OCI-LY1 (cell line): ENCODE measurements around the gene EXD2.

ENCODE experiments used
- H2AFZ ChIP-seq: fragments of 200-600 bp; sonication (generic), shearing (Covaris generic); 2 replicates; pipeline ENCODE4 v1.6.0; 2014; ENCODE audit warnings: antibody characterized with exemption, mild to moderate bottlenecking, low read length
- H3F3A ChIP-seq: fragments of 200-600 bp; sonication (generic), shearing (Covaris generic); 2 replicates; pipeline ENCODE4 v1.6.0; 2014; ENCODE audit warnings: mild to moderate bottlenecking, antibody characterized with exemption, low read length, moderate library complexity; ENCODE audit not compliant: insufficient read depth
- H3K27ac ChIP-seq: fragments of 200-600 bp; sonication (generic); 2 replicates; pipeline ENCODE4 v1.5.1; 2014; ENCODE audit warnings: low read length, mixed run types, mild to moderate bottlenecking, low read depth; ENCODE audit not compliant: poor library complexity, severe bottlenecking
- H3K27me3 ChIP-seq: fragments of 200-600 bp; sonication (generic); 2 replicates; pipeline ENCODE4 v1.6.0; 2014; ENCODE audit warnings: antibody characterized with exemption, mild to moderate bottlenecking, low read length, moderate library complexity; ENCODE audit not compliant: insufficient read depth
- H3K36me3 ChIP-seq: fragments of 200-600 bp; sonication (generic); 2 replicates; pipeline ENCODE4 v1.6.1; 2014; ENCODE audit warnings: mild to moderate bottlenecking, antibody characterized with exemption, low read length, moderate library complexity, mixed read lengths; ENCODE audit not compliant: insufficient read depth
- H3K4me1 ChIP-seq: fragments of 200-600 bp; sonication (generic); 2 replicates; pipeline ENCODE4 v1.5.1; 2014; ENCODE audit warnings: mild to moderate bottlenecking, low read length, moderate library complexity; ENCODE audit not compliant: insufficient read depth, severe bottlenecking
- H3K4me2 ChIP-seq: fragments of 200-600 bp; sonication (generic), shearing (Covaris generic); 2 replicates; pipeline ENCODE4 v1.6.1; 2014; ENCODE audit warnings: low read length
- H3K4me3 ChIP-seq: fragments of 200-600 bp; sonication (generic); 2 replicates; pipeline ENCODE4 v1.5.1; 2014; ENCODE audit warnings: low read length, low read depth, mild to moderate bottlenecking, mixed read lengths; ENCODE audit not compliant: poor library complexity, severe bottlenecking
- H3K79me2 ChIP-seq: fragments of 200-600 bp; shearing (Covaris generic); 2 replicates; pipeline ENCODE4 v1.6.1; 2016; ENCODE audit warnings: mixed run types, low read length, mixed read lengths; ENCODE audit not compliant: insufficient read depth
- H3K9ac ChIP-seq: fragments of 200-600 bp; sonication (generic), shearing (Covaris generic); 2 replicates; pipeline ENCODE4 v1.6.1; 2014; ENCODE audit warnings: mild to moderate bottlenecking, low read length, mixed read lengths
- H3K9me2 ChIP-seq: fragments of 200-600 bp; sonication (generic), shearing (Covaris generic); 2 replicates; pipeline ENCODE4 v1.6.1; 2014; ENCODE audit warnings: low read depth, mild to moderate bottlenecking, low read length, mixed read lengths
- H3K9me3 ChIP-seq: fragments of 200-600 bp; shearing (Covaris generic); 2 replicates; pipeline ENCODE4 v1.6.1; 2014; ENCODE audit warnings: low read length, mixed read lengths
- H4K20me1 ChIP-seq: fragments of 200-600 bp; sonication (generic), shearing (Covaris generic); 2 replicates; pipeline ENCODE4 v1.6.0; 2016; ENCODE audit warnings: mild to moderate bottlenecking, low read length; ENCODE audit not compliant: insufficient read depth
- CTCF ChIP-seq: fragments of 200-600 bp; sonication (generic), shearing (Covaris generic); IDR thresholded peaks from 2 replicates; pipeline ENCODE4 v1.5.1; 2017; ENCODE audit warnings: mild to moderate bottlenecking, antibody characterized with exemption, low read length, moderate library complexity, mixed read lengths
- EZH2 ChIP-seq: fragments of 200-600 bp; sonication (generic), shearing (Covaris generic); IDR thresholded peaks from 2 replicates; pipeline ENCODE4 v1.8.0; 2017; ENCODE audit warnings: borderline replicate concordance, mixed run types, mild to moderate bottlenecking, antibody characterized with exemption, low read length, moderate library complexity, mixed read lengths

EXD2 gene

DNA sequence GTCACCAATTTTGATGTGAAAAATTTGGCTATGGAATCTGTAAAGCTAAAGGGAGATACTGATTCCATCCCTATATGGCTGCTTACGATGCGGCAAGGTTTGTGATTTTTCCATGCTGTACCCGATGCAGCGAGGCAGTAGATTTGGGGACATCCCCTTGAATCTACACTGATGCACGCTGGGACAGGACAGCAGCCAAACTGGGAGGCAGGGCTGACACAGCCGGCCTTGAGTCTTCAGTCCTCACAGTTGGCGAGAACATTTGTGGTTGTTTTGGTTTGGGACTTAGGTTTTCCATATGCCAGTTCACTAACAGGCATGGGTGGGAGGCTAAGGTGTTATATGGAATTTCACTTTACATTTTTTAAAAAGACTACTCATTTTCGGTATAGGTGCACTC, 72.5 kb downstream of the EXD2 start:
- no peak overlapping the region for H2AFZ ChIP-seq
- peaks cover 7% of the 10 kb centered on the region; the same call in 1 of the 2 replicates for H3K27me3 ChIP-seq
- no peaks in the 10 kb centered on the region for H3K4me1 ChIP-seq
- H3K9me2 ChIP-seq = no peaks in the 10 kb centered on the region
- H3K36me3 ChIP-seq = no peaks in the 10 kb centered on the region
- H3K4me3 ChIP-seq = no peak overlapping the region
- no peak overlapping the region for H3K9ac ChIP-seq
- H3F3A ChIP-seq = no peaks in the 10 kb centered on the region
- H4K20me1 ChIP-seq = no peaks in the 10 kb centered on the region
- H3K27ac ChIP-seq = no peak overlapping the region
- no peak overlapping the region for H3K4me2 ChIP-seq
- H3K9me3 ChIP-seq = no peaks in the 10 kb centered on the region
- TF ChIP-seq CTCF = no peak
- no peak for TF ChIP-seq EZH2
- H3K79me2 ChIP-seq = no peaks in the 10 kb centered on the region

- no peak overlapping the region for H3K9ac ChIP-seq
- no peak for TF ChIP-seq EZH2
- TF ChIP-seq CTCF = no peak
- H3K36me3 ChIP-seq = no peaks in the 10 kb centered on the region
- no peaks in the 10 kb centered on the region for H4K20me1 ChIP-seq
- H3K27me3 ChIP-seq = peaks cover 17% of the 10 kb centered on the region; the same call in 1 of the 2 replicates
- H2AFZ ChIP-seq = no peak overlapping the region
- no peaks in the 10 kb centered on the region for H3K9me2 ChIP-seq
- no peaks in the 10 kb centered on the region for H3K4me1 ChIP-seq
- H3K4me2 ChIP-seq = no peak overlapping the region
- H3K79me2 ChIP-seq = no peaks in the 10 kb centered on the region
- H3K4me3 ChIP-seq = no peak overlapping the region
- no peaks in the 10 kb centered on the region for H3F3A ChIP-seq
- H3K9me3 ChIP-seq = no peaks in the 10 kb centered on the region
- no peak overlapping the region for H3K27ac ChIP-seq
These were observed 75.5 kb downstream of the EXD2 start for GRCh38 chr14:69266572-69267345.

GRCh38 chr14:69267492-69267891, 76.2 kb downstream of the EXD2 start:
- H2AFZ ChIP-seq = no peak overlapping the region
- no peaks in the 10 kb centered on the region for H3K36me3 ChIP-seq
- no peak overlapping the region for H3K9ac ChIP-seq
- H3K4me1 ChIP-seq = no peaks in the 10 kb centered on the region
- no peaks in the 10 kb centered on the region for H4K20me1 ChIP-seq
- H3K9me2 ChIP-seq = no peaks in the 10 kb centered on the region
- TF ChIP-seq EZH2 (no peak), CTCF (no peak)
- H3K9me3 ChIP-seq = no peaks in the 10 kb centered on the region
- H3K79me2 ChIP-seq = no peaks in the 10 kb centered on the region
- no peak overlapping the region for H3K27ac ChIP-seq
- no peaks in the 10 kb centered on the region for H3F3A ChIP-seq
- peaks cover 17% of the 10 kb centered on the region; the same call in 1 of the 2 replicates for H3K27me3 ChIP-seq
- H3K4me2 ChIP-seq = no peak overlapping the region
- no peak overlapping the region for H3K4me3 ChIP-seq
